Stimulated activated CD8-positive, alpha-beta memory T cell treated with anti-CD3 and anti-CD28 coated beads, Interleukin-4, amount 100 ng/mL, for 24 hours (primary cell): Measurements from ENCODE around the gene MYO9B.
"Not testable (repeated sequence)": the region's sequence is repeated elsewhere in the genome, so short reads cannot be mapped to it uniquely, and the experiment has no call there.

ENCODE experiments used
- DNase-seq: peaks from one replicate; pipeline ENCODE4 v3.0.0-alpha.2; 2020; ENCODE audit warnings: low read depth

The MYO9B gene

GRCh38 chr19:17090583-17090982 lies 15.0 kb downstream of the MYO9B start:
- DNase-seq, result no peak

- no peak for DNase-seq
Measured at GRCh38 chr19:17091758-17092333, 16.3 kb downstream of the MYO9B start.

- DNase-seq, result no peak
Measured at GRCh38 chr19:17092696-17093095, 17.1 kb downstream of the MYO9B start.

- DNase-seq, result not testable (repeated sequence)
Measured at GRCh38 chr19:17094694-17095093, 19.1 kb downstream of the MYO9B start.

GRCh38 chr19:17095141-17095919 lies 19.8 kb downstream of the MYO9B start:
- DNase-seq, result no peak

- no peak for DNase-seq
Measured at GRCh38 chr19:17097593-17098126, 22.1 kb downstream of the MYO9B start.

GRCh38 chr19:17098326-17098725 lies 22.7 kb downstream of the MYO9B start:
- no peak for DNase-seq

- no peak for DNase-seq
Measured at GRCh38 chr19:17101686-17102628, 26.4 kb downstream of the MYO9B start.

- DNase-seq, result no peak
Measured at GRCh38 chr19:17103177-17103576, 27.6 kb downstream of the MYO9B start.

- no peak for DNase-seq
Measured at GRCh38 chr19:17104679-17105078, 29.1 kb downstream of the MYO9B start.

GRCh38 chr19:17105556-17105955 lies 30.0 kb downstream of the MYO9B start:
- DNase-seq, result no peak

GRCh38 chr19:17106964-17107363 lies 31.4 kb downstream of the MYO9B start:
- DNase-seq, result not testable (repeated sequence)

GRCh38 chr19:17107546-17108452 lies 32.2 kb downstream of the MYO9B start:
- DNase-seq, result peak; percentile 6

- no peak for DNase-seq
Measured at GRCh38 chr19:17108453-17108784, 32.8 kb downstream of the MYO9B start.

- DNase-seq, result no peak
Measured at GRCh38 chr19:17109300-17109699, 33.7 kb downstream of the MYO9B start.

GRCh38 chr19:17109962-17110598 lies 34.5 kb downstream of the MYO9B start:
- no peak for DNase-seq

- DNase-seq, result no peak
Measured at GRCh38 chr19:17110599-17110966, 35.0 kb downstream of the MYO9B start.

- no peak for DNase-seq
Measured at GRCh38 chr19:17111766-17112165, 36.2 kb downstream of the MYO9B start.

- no peak for DNase-seq
Measured at GRCh38 chr19:17112271-17112670, 36.7 kb downstream of the MYO9B start.

- DNase-seq, result no peak
Measured at GRCh38 chr19:17112700-17113099, 37.1 kb downstream of the MYO9B start.
